Stimulated activated CD8-positive, alpha-beta memory T cell treated with anti-CD3 and anti-CD28 coated beads, Interleukin-2, amount 100 ng/mL, for 1 hour (primary cell): Measurements from ENCODE around the gene VWA1.
"Not testable (repeated sequence)": the region's sequence is repeated elsewhere in the genome, so short reads cannot be mapped to it uniquely, and the experiment has no call there.

Source experiments
- DNase-seq, 2 donors: peaks; one replicate each; pipeline ENCODE4 v3.0.0-alpha.2; 2020; ENCODE audit warnings: low read depth in 2 of 2

VWA1 gene

DNA sequence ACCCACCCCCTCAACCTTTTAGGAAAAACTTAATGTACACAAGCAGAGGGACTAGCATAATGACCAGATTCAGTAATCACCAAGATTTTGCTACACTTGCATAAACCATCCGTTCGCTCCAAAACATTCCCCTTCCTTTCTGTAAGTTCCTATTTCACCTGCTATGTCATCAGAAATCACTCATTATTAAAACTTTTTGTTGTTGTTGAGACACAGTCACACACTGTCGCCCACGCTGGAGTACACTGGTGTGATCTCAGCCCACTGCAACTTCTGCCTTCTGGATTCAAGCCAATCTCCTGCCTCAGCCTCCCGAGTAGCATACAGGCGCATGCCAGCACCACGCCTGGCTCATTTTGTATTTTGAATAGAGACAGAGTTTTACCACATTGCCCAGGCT is 31.8 kb upstream of the VWA1 start:
- no peak for DNase-seq

DNA sequence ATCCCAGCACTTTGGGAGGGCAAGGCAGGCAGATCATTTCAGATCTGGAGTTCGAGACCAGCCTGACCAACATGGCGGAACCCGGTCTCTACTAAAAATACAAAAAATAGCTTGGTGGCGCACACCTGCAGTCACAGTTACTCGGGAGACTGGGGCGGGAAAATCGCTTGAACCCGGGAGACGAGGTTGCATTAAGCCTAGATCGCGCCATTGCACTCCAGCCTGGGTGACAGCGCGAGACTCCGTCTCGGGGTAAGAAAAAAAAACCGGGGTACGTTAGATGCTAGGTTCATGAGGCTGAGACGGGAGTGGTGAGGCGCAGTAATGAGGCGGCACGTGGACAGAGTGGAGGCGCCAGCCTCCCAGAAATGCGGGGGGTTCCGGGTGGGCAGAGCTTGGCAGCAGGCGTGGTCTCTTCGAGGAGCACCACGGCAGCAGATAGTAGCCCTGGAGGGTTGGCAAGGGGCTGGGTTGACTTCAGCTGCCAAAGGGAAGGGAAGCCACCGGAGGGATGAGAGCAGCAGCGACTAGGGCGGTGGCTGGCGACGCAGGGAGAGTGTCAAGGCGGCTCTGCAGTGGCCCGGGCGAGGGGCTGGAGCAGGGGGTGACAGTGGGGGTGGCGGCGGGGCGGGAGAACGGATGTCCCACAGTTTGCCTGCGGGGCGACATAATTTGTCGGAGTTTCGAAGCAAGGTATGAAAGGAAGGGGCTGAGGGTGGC is 29.2 kb upstream of the VWA1 start:
- DNase-seq, result no peak

DNA sequence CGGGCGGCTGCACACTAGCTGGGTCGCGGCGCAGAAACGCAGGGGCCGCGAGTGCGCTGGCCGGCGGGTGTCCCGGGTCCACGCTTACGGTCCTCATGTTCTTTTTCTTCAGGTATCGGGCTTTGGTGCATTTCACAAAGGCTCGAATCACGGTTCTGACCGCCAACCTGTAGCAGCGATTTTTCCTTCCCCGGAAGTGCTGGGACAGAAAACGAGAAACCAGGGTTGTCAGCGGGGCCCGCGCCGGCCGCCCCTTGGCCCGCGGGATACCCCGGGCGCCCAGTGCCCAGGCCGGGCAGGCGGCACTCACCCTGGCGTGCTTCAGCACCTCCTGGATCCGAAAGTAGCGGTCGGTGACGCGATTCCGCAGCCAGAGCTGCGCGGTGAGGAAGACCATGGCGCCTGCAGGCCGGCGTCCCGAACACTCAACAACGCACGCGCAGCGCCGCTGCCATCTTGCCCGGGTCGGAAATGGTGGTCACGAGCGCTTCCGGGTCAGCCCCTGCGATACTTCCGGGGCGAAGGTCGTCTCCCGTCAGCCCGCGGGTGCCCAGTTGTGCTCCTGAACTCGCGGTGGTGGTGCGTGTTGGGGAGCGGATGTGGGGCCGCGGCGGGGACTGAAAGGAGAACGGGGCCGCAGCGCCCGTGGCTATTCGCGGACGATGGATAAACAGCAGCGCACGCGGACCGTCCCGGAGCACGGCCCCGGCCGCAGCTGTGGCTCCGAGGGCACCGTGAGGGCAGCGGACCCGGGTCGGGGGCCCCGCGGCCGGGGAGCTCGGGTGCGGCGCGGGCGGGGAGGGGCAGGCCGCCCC is 28.5 kb upstream of the VWA1 start, which contains the start of gene MRPL20:
Gene MRPL20, minus strand, starts transcription at position 473 of the 815 bp plus-strand sequence. Its CDS starts 76 bp downstream, at position 397.
- peak; percentile 90 to 91 for DNase-seq

DNA sequence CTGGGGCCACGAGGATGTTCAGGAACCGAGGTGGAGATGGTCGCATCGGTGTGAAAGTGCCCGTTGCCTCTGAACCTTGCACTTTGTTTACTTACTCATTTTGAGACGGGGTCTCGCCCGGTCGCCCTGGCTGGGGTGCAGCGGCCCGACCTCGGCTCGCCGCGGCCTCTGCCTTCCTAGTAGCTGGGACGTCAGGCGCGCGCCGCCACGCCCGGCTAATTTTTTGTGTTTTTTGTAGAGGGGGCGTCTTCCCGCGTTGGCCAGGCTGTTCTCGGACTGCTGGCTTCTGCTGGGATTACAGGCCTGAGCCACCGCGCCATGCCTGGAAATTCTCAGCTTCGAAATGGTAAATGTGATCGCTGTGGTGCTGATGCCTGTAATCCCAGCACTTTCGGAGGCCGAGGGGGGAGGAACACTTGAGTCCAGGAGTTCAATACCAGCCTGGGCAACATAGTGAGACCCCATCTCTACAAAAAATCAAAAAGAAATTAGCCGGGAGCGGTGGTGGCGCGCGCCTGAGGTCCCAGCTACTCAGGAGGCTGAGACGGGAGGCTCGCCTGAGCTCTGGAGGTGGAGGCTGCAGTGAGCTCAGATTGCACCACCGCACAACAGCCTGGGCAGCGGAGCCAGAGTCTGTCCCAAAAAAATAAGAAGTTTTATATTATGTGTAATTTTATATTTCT is 27.7 kb upstream of the VWA1 start:
- DNase-seq, result no peak

DNA sequence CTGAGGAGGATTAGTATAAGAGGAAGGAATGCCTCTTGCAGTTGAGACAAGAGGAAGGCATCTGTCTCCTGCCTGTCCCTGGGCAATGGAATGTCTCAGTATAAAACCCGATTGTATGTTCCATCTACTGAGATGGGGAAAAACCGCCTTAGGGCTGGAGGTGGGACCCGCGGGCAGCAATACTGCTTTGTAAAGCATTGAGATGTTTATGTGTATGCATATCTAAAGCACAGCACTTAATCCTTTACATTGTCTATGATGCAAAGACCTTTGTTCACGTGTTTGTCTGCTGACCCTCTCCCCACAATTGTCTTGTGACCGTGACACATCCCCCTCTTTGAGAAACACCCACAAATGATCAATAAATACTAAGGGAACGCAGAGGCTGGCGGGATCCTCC is 25.3 kb upstream of the VWA1 start:
- DNase-seq, result not testable (repeated sequence)

DNA sequence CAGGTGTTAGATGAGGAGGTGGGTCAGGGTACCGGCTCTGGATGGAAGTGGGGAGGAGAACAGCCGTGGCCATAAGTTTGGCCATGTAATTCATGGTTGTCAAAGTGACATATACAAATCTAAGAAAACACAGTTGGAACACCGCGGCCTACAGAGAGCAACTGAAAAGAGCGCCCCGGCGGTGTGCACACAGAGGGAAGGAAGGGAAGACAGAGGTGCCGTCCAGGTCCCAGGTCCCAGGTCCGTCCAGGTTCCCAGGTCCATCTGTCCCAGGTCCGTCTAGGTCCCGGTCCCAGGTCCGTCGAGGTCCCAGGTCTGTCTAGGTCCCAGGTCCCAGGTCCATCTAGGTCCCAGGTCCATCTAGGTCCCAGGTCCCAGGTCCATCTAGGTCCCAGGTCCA is 23.9 kb upstream of the VWA1 start:
- no peak for DNase-seq

DNA sequence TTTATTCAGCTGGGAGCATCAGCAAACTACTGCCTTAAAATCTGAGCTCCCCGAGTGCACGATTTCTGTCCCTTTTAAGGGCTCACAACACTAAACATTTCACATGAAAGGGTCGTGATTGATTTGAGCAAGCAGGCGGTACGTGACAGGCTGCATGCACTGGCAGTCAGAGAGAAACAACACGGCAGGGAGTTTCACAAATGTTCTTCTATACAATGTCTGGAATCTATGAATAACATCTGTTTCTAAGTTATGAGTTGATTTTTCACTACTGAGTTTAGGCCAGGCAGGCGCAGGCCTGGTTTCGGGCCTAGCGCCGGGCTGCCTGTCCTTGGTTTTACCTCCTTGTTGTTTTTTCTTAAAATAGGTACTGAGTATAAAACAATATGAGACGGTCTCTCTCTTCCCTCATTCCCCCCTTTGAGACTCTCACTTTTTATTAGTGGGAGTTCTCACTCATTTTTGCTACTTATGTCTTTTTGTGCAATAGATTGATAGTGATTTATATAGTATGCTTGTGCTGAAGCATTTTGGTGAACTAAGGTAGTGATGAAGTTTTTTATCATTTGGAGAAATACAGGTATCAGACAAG is 23.1 kb upstream of the VWA1 start:
- DNase-seq, result not testable (repeated sequence)

DNA sequence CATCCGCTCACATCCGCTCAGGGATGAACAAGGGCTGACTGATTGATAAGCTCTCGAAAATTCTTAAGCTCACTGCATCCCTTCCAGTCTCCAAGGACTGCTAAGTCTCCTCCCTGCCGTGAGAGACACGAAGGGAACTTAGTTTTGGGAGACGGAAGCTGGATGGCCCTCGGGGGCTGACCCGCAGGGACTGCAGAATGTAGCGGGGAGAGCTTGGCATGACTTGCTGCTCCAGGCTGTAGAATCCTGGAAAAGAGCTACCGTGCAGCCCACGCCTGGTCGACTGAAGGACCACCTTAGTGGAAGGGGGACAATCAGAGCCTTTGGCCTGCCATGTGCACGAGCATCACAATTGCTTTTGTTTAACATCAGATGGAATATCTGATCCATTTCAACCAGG is 19.7 kb upstream of the VWA1 start:
- no peak for DNase-seq

DNA sequence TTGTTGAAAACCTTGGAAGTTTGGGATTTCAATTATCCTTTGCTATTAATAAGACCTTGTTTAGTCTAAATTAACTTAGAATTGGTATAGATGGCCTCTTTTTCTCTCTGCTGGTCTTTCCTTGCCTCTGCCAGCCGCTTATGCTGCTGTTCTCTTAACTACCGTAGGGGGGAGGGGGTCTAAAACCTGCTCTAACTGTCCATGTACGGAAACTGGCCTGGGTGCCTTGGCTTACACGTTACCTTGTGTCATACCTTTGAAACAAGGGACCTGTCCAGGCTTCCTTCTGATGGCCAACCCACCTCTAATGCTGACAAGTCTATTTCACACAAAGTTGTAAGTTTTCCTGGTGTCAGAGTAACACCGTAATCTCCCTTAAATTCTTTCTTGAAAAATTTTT is 18.1 kb upstream of the VWA1 start:
- not testable (repeated sequence) for DNase-seq

DNA sequence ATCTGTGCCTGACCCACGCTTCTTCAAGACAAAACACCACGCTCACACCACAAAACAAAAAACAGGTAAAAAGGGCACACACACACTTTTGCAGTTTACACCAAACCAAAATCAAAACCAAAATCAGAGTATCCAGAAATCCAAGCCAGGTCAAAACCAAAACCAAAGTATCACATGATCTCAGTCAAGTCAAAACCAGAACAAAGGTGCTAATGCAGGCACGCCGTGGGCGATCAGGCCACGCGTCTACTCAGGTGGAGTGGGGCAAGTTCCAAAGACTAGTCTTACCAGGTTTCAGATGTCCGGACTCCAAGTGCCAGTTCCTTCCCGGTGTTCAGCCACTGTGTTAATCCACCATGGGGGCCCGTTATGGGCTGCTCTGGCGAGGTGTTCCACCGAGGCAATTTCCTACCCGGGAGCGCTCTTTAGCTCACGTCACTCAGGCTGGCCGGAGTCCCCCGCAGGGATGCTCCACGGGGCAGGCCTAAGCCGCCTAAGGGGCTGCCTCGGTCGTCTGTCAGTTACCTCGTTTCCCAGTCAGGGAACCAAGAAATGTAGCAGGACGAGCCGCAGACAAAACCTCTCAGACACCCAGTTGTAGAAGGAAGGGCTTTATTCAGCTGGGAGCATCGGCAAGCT is 17.5 kb upstream of the VWA1 start:
- not testable (repeated sequence) for DNase-seq

DNA sequence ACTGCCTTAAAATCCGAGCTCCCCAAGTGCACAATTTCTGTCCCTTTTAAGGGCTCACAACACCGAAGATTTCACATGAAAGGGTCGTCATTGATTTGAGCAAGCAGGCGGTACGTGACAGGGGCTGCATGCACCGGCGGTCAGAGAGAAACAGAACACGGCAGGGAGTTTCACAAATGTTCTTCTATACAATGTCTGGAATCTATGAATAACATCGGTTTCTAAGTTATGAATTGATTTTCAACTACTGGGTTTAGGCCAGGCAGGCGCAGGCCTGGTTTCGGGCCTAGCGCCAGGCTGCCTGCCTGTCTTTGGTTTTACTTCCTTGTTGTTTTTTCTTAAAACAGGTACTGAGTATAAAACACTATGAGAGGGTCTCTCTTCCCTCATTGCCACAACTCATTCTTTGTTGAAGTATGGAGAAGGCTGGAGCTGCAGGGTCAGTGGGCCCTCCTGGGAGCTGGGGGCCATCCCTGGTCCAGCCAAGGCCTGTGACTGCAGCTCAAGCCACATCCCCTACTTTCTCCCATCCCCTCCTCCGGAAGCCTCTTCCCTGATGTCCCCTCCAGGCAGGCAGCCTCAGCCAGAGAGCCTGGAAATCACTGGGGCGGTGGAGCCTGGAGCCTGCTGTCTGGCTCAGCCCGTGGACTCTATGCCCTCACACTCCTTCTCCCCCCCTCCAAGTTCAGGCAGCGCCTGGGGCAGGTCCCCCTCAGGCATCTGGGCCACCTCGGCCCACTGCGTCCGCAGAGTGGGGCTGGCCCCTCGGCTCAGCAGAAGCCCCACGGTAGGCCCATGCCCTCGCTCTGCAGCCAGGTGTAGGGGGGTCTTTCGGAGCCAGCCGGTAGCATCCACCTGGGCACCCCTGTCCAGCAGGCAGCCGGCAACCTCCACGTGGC is 16.8 kb upstream of the VWA1 start:
- no peak for DNase-seq

DNA sequence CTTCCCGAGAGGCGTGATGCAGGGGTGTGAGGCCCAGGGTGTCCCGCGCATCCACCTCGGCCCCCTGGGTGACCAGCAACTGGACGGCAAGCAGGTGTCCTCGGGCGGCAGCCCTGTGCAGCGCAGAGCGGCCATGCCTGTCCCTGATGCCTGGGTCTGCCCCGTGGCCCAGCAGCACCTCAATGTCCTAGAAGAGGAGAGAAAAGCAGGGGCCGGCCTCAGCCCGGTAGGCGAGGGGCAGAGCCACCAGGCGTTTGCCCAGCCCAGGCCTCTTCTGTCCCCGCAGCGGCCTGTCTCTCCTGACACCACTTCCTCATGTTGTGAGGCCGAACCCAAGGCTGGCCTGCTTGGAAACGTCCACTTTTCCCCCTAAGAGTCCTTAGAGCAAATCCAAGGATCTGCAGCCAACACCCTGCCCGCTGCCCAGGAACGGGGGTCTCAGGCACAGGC is 16.1 kb upstream of the VWA1 start:
- no peak for DNase-seq

DNA sequence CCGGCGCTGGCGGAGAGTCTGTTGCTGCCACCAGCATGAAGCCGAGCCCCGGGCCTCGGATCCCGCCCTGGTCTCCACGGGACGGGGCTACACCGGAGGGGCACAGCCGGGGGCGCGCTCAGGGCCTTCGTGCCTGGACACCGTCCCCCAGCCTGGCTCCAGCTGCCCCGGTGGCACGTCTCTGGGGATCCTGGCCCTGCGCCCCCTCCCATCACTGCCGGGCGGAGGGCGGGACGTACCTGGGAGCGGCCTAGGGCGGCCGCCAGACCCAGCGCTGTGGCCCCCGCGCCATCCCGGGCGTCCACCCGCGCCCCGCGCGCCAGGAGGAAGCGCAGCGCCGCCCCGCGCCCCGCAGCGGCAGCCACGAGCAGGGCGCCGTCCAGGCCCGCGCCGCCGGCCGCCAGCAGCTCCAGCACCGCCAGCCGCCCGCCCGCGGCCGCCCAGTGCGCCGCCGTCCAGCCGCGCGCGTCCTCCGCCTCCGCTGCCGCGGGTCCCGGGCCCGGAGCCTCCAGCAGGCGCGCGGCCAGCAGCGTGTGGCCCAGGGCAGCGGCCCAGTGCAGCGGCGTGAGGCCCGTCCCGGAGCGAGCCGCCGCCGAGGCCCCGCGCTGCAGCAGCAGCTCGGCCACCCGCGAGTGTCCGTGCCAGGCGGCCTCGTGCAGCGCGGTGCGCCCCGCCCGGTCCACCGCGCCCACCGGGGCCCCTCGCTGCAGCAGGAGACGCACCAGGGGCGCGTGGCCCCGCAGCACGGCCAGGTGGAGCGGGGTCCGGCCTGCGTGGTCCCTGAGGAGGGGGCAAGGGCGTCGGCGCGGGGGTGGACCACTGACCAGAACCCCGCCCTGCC is 15.5 kb upstream of the VWA1 start:
- no peak for DNase-seq

DNA sequence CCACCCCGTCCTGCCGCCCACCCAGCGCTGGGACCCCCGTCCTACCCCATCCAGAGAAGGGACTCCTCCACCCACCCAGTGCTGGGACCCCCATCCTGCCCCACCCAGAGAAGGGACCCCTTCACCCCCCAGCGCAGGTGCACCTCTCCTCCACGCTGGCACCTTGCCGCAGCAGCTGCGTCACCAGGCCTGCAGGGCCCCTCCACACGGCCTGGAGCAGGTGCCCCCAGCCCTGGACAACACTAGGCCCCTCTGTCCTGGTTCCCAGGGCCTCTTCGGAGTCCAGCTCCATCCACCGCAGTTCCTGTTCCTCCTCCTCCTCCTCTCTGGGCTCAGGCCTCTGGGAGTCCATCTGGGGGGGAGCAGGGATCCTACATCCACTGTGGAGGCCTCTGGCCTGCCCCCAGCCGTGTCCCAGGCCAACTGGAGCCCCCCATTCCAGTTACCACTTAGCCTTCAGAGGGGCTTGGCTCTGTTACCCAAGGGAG is 14.8 kb upstream of the VWA1 start:
- DNase-seq, result no peak

DNA sequence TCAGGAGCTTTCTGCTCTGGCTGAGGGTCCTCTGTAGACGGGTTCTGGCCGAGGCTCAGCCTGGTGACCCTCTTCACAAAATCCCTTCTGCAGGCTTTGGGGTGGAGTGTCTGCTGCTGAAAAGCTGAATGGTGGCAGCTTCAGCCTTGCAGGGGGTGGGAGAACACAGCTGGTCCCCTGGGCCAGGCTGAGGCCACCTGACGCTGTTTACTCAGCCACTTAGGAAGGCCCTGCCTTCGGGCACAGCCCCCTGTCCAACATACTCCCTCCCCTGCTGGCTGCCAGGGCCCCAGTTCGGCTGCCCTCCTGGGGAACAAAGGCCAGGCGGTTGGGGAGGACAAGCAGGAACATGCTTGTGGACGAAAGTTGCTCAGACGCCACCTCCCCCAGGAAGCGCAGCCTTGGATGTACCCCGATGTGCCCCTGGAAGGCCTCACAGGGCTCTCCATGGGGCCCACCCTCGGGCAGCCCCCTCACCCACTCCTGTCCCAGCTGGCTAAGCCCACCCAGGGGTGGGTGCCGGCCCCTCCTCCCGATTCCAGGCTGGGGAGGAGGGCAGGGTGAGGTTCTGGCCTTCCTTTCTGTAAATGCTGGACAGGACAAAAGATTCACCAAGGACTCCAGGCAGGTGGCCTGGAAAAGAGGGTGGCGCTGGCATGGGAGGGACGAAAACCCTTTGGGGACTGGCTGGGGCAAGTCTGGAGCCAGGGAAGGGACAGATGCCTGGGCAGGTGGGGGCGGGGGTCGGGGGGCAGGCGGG is 14.2 kb upstream of the VWA1 start, which contains the start of gene ANKRD65:
Gene ANKRD65, minus strand, starts transcription at position 130 of the 760 bp plus-strand sequence. CDS start 271 bp downstream, outside the sequence.
- no peak for DNase-seq

DNA sequence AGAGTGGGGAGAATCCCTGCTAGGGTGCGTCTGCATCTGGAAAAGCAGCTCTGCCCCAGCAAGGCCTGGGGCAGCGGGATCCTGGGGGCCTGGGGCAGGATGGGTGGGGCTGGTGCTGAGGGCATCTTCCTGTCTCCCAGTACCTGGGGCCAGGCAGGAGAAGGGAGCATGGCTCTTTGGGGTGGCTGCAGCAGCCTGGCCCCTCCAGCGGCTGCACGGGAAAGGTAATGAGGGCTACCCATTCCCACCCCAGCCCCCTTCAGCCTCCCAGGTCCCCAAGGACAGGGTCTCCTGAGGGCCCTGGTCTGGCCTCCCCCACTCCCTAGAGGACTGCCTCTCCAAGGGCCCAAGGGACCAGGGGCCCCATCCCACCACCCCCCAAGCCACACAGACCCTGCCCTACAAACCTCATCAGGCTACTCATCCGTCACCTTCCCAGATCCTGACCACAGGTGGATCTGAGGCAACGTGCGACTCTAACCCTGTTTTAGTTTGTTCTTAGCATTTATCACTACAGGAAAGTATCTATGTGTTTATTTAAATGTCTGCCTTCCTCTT is 13.5 kb upstream of the VWA1 start:
- no peak for DNase-seq

DNA sequence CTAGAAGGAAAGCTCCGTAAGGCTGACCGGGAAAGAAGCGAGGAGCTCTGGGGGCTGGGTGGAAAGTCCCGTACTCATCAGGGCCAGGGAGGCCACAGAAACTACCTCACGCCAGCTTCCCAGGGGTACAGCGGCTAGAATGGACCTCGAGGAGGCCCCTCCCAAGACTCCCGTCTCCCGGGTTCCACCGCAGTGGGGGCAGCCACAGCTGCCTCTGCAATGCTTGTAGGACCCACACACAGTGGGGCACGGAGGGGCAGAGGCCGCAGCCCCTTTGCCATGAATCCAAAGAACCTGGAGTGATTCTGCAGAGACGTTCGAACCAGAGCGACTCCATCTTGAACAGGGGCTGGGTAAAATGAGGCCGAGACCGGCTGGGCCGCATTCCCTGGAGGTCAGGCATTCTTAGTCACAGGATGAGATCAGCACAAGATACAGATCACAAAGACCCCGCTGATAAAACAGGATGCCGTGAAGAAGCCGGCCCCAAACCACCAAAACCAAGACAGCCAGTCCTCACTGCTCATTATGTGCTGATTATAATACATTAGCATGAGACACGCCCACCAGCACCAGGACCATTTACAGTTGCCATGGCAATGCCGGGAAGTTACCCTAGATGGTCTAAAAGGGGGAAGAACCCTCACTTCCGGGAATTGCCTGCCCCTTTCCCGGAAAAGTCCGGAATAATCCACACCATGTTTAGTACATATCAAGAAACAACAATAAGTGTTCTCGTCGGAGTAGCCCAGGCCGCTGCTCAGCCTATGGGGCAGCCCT is 12.8 kb upstream of the VWA1 start:
- DNase-seq, result no peak

DNA sequence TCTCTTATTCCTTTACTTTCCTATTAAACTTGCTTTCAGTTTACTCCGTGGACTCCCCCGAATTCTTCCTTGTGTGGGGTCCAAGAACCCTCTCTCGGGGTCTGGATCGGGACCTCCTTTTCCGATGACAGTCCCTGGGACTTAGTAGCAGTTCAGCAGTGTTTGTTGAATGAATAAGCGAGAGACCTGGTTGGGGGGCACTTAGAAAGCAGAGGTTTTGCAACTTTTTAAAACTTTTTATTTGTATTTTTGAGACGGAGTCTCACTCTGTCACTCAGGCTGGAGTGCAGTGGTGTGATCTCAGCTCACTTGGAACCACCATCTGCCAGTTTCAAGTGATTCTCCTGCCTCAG is 12.3 kb upstream of the VWA1 start:
- no peak for DNase-seq
